CD14-positive monocyte (primary cell): Measurements from ENCODE around the gene TTC23. TPM values are rescaled to one million over a fixed set of nuclear protein-coding genes. Genes with fewer than 3 reads are reported as not detected.
A peak's percentile ranks its signal among the peaks of the same experiment; 100 is the strongest.

Experiments
- DNase-seq, 3 donors: peaks; one replicate each; pipeline ENCODE4 v3.0.0-alpha.2; 2011 to 2022
- H2AFZ ChIP-seq: 2 replicates; pipeline ENCODE4 v1.6.0; 2012; ENCODE audit warnings: mild to moderate bottlenecking, low read depth, low read length, inconsistent platforms; ENCODE audit not compliant: insufficient read depth, poor library complexity, severe bottlenecking
- H3K27ac ChIP-seq, 2 donors: 1 replicate in 1 of 2; 2 replicates in 1 of 2; pipeline ENCODE4 v1.5.1; 2012 to 2013; ENCODE audit warnings: low read length in 2 of 2, control low read depth in 1 of 2, inconsistent platforms in 1 of 2, low read depth in 1 of 2, mild to moderate bottlenecking in 1 of 2
- H3K27me3 ChIP-seq, 2 donors: one replicate each; pipeline versions ENCODE4 v1.6.0 to v1.6.1; 2011 to 2013; ENCODE audit warnings: low read length in 2 of 2; ENCODE audit not compliant: control insufficient read depth in 2 of 2, insufficient read depth in 2 of 2
- H3K36me3 ChIP-seq, 2 donors: replicated peaks in 1 of 2; 1 replicate in 1 of 2; 2 replicates in 1 of 2; pipeline versions ENCODE4 v1.5.1 to v1.6.1; 2012 to 2013; ENCODE audit warnings: low read length in 2 of 2, control low read depth in 1 of 2, inconsistent platforms in 1 of 2, mild to moderate bottlenecking in 1 of 2; ENCODE audit not compliant: insufficient read depth in 2 of 2, control insufficient read depth in 1 of 2
- H3K4me1 ChIP-seq, 2 donors: 1 replicate in 1 of 2; 2 replicates in 1 of 2; pipeline versions ENCODE4 v1.5.1 to v1.6.1; 2012 to 2013; ENCODE audit warnings: low read length in 2 of 2, control low read depth in 1 of 2, inconsistent platforms in 1 of 2, mild to moderate bottlenecking in 1 of 2, moderate library complexity in 1 of 2; ENCODE audit not compliant: insufficient read depth in 2 of 2, control insufficient read depth in 1 of 2
- H3K4me2 ChIP-seq: replicated peaks from 2 replicates; pipeline ENCODE3; 2012; ENCODE audit warnings: low read length, moderate library complexity, mild to moderate bottlenecking; ENCODE audit not compliant: poor library complexity, severe bottlenecking; ENCODE audit errors: extremely low read depth
- H3K4me3 ChIP-seq, 3 experiments: fragments of 200-600 bp in 1 of 3; sonication (generic) in 1 of 3; replicated peaks in 1 of 3; 1 replicate in 2 of 3; 2 replicates in 1 of 3; pipeline ENCODE4 v1.5.1; 2011 to 2013; ENCODE audit warnings: low read length in 3 of 3, mild to moderate bottlenecking in 3 of 3, control low read depth in 2 of 3, low read depth in 2 of 3, inconsistent platforms in 1 of 3, moderate library complexity in 1 of 3
- H3K79me2 ChIP-seq: 2 replicates; pipeline ENCODE4 v1.6.0; 2012; ENCODE audit warnings: mild to moderate bottlenecking, control low read depth, inconsistent platforms, low read length, moderate library complexity; ENCODE audit not compliant: insufficient read depth
- H3K9ac ChIP-seq: 2 replicates; pipeline ENCODE4 v1.6.0; 2017; ENCODE audit warnings: low read length, mild to moderate bottlenecking; ENCODE audit not compliant: insufficient read depth, poor library complexity, severe bottlenecking
- H3K9me3 ChIP-seq, 2 donors: replicated peaks in 1 of 2; 1 replicate in 1 of 2; 2 replicates in 1 of 2; pipeline versions ENCODE4 v1.5.1 to v1.6.1; 2012 to 2013; ENCODE audit warnings: low read length in 2 of 2, control low read depth in 1 of 2; ENCODE audit not compliant: control insufficient read depth in 1 of 2, insufficient read depth in 1 of 2
- H4K20me1 ChIP-seq: 2 replicates; pipeline ENCODE4 v1.6.0; 2012; ENCODE audit warnings: mild to moderate bottlenecking, low read length, control low read depth, moderate library complexity; ENCODE audit not compliant: insufficient read depth
- H3K27ac Mint-ChIP-seq, 7 donors: one replicate each; pipeline ENCODE4 v1.8.0; 2020; ENCODE audit warnings: mild to moderate bottlenecking in 7 of 7, mixed read lengths in 7 of 7, moderate library complexity in 6 of 7, inconsistent platforms in 2 of 7
- H3K27me3 Mint-ChIP-seq, 3 donors: one replicate each; pipeline ENCODE4 v1.8.0; 2021 to 2022; ENCODE audit warnings: low read depth in 3 of 3, mild to moderate bottlenecking in 3 of 3, mixed read lengths in 3 of 3, moderate library complexity in 3 of 3, inconsistent platforms in 1 of 3
- H3K36me3 Mint-ChIP-seq, 2 donors: one replicate each; pipeline ENCODE4 v1.8.0; 2020; ENCODE audit warnings: mixed read lengths in 2 of 2, inconsistent platforms in 1 of 2, mild to moderate bottlenecking in 1 of 2
- H3K4me1 Mint-ChIP-seq: one replicate; pipeline ENCODE4 v1.8.0; 2020; ENCODE audit warnings: mild to moderate bottlenecking, mixed read lengths
- H3K4me3 Mint-ChIP-seq, 2 donors: one replicate each; pipeline ENCODE4 v1.8.0; 2020; ENCODE audit warnings: mild to moderate bottlenecking in 2 of 2, mixed read lengths in 2 of 2, moderate library complexity in 1 of 2
- H3K9me3 Mint-ChIP-seq, 7 donors: one replicate each; pipeline ENCODE4 v1.8.0; 2020 to 2022; ENCODE audit warnings: mixed read lengths in 7 of 7, mild to moderate bottlenecking in 6 of 7, moderate library complexity in 6 of 7, inconsistent platforms in 2 of 7
- CTCF ChIP-seq: fragments of 200-600 bp; IDR thresholded peaks from one replicate; pipeline ENCODE4 v1.8.0; 2022; ENCODE audit warnings: antibody characterized with exemption, mild to moderate bottlenecking
- WGBS: methylation state at CpG from one replicate; pipeline ENCODE4 v1.1.5; 2013; ENCODE audit warnings: missing lambda C conversion rate; ENCODE audit not compliant: insufficient coverage; 5-methylcytosine and 5-hydroxymethylcytosine counted together
- intact Hi-C, 2 donors: fragments of 100-400 bp; cut with micrococcal nuclease; formaldehyde crosslinking; loops; one replicate each; pipeline versions ENCODE4 v1.15.0 to v1.15.1; 2023
- polyA plus RNA-seq, 3 donors: library from polyadenylated mRNA; depleted of rRNA in 1 of 3; unstranded in 2 of 3; stranded (reverse) in 1 of 3; fragments of 300-500 nt in 2 of 3; fragments of >200 nt in 1 of 3; fragmentation: Illumina TruSeq in 2 of 3; gene quantifications; 1 replicate in 2 of 3; 2 replicates in 1 of 3; pipeline ENCODE4 v1.2.3, GENCODE V29; 2012 to 2021

Gene TTC23
- polyA plus RNA-seq, 3 donors, result 0.51 to 0.55 TPM; not detected in 1

- Histone ChIP-seq H3K27me3 (no peaks in the 10 kb centered on the region), H3K4me2 (no peak overlapping the region), H3K36me3 (no peaks in the 10 kb centered on the region), H3K27ac (no peak overlapping the region), H2AFZ (no peak overlapping the region), H3K4me3 (no peak overlapping the region), H3K79me2 (no peaks in the 10 kb centered on the region), H3K9me3 (no peaks in the 10 kb centered on the region), H4K20me1 (no peaks in the 10 kb centered on the region), H3K9ac (no peak overlapping the region), H3K4me1 (no peaks in the 10 kb centered on the region)
- Mint-ChIP-seq H3K27me3 (peaks cover 0 to 2% (median 1%) of the 10 kb centered on the region in 3 donors), H3K4me1 (no peaks in the 10 kb centered on the region), H3K36me3 (no peaks in the 10 kb centered on the region), H3K27ac (peak overlapping the region in 1 of 7 donors; percentile 68), H3K4me3 (no peak overlapping the region), H3K9me3 (peaks cover 0 to 2% (median 0%) of the 10 kb centered on the region in 7 donors)
- TF ChIP-seq CTCF, result no peak
- no peak for DNase-seq
- intact Hi-C loops, result loop anchor here (5.0 kb wide), 1 partner anchor 108 kb away; no protein-coding TSS in a partner anchor
Measured at GRCh38 chr15:99210334-99210733, 39.0 kb downstream of the TTC23 start.

GRCh38 chr15:99209326-99209725 is 40.1 kb downstream of the TTC23 start:
- intact Hi-C loops, result no loop called here
- peak overlapping the region in 1 of 7 donors; percentile 8 for H3K27ac Mint-ChIP-seq
- 83% methylated on average over 1 of the region's 2 CpGs for WGBS

More at GRCh38 chr15:99209326-99209725, 40.1 kb downstream of the TTC23 start:
- H3K4me1 Mint-ChIP-seq, result no peaks in the 10 kb centered on the region
- H2AFZ ChIP-seq, result no peak overlapping the region
- H3K4me2 ChIP-seq, result no peak overlapping the region
- H3K4me3 Mint-ChIP-seq, result no peak overlapping the region
- no peaks in the 10 kb centered on the region for H3K36me3 ChIP-seq
- no peaks in the 10 kb centered on the region for H3K79me2 ChIP-seq
- no peaks in the 10 kb centered on the region for H3K27me3 ChIP-seq
- no peaks in the 10 kb centered on the region for H3K36me3 Mint-ChIP-seq
- peaks cover 0 to 2% (median 1%) of the 10 kb centered on the region in 3 donors for H3K27me3 Mint-ChIP-seq
- H3K9ac ChIP-seq, result no peak overlapping the region
- H3K9me3 ChIP-seq, result no peaks in the 10 kb centered on the region
- no peaks in the 10 kb centered on the region for H4K20me1 ChIP-seq
- peaks cover 0 to 2% (median 0%) of the 10 kb centered on the region in 7 donors for H3K9me3 Mint-ChIP-seq
- no peak for TF ChIP-seq CTCF
- no peak overlapping the region for H3K27ac ChIP-seq
- H3K4me3 ChIP-seq, result no peak overlapping the region
- DNase-seq, result no peak
- no peaks in the 10 kb centered on the region for H3K4me1 ChIP-seq
